GM18951 (cell line): ENCODE results near the gene PLG.
"Not testable (repeated sequence)": the region's sequence is repeated elsewhere in the genome, so short reads cannot be mapped to it uniquely, and the experiment has no call there.

ENCODE experiments used
- POLR2A ChIP-seq: IDR thresholded peaks from 4 replicates; pipeline ENCODE4 v1.6.1; 2011; ENCODE audit warnings: mild to moderate bottlenecking; ENCODE audit not compliant: insufficient read length, insufficient read depth; ENCODE audit errors: extremely low read depth
- in situ Hi-C: fragments of 300-500 bp; cut with MboI; formaldehyde crosslinking; loops from one replicate; pipeline ENCODE4 v1.12.0; 2022; ENCODE audit warnings: low sequenced_read_pairs, mixed read lengths, inconsistent platforms; ENCODE audit not compliant: unreplicated experiment

PLG gene

DNA sequence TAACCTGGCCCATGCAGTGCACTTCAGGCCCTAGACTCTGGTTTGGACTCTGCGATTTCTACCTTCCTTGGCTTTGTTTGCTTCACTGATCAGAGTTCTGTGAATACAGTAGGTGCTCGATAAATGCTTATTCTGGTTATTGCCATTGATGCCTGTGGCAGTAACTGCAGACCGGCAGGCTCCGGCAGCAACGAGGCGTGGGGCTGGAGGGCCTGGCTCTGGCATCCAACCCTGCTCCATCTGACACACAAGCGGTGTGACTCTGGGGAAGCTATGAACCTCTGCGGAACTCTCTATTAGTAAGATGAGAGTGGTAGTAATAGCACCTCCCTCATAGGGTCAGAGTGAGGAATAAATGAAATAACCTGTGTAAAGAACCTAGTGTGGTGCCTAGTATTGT lies 66.1 kb downstream of the PLG start:
- TF ChIP-seq POLR2A, result no peak
- in situ Hi-C loops, result no loop called here

DNA sequence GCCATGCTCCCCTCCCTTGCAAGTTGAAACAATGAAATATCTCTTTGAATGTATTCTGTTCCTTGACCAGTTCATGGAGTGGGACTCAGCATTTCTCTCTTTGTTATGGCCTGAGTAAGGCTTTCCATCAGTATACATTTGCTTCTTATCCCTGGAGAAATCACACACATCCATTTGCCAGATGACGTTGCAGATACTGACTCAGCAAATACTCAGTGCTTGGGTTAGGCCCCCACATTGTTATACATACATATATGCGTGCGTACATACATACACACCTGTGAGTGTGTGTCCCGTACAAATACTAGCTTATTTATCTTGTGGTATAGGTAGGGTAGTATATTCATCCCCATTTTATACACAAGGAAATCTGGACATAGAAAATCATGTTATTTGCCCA lies 72.4 kb downstream of the PLG start:
- in situ Hi-C loops, result no loop called here
- no peak for TF ChIP-seq POLR2A

DNA sequence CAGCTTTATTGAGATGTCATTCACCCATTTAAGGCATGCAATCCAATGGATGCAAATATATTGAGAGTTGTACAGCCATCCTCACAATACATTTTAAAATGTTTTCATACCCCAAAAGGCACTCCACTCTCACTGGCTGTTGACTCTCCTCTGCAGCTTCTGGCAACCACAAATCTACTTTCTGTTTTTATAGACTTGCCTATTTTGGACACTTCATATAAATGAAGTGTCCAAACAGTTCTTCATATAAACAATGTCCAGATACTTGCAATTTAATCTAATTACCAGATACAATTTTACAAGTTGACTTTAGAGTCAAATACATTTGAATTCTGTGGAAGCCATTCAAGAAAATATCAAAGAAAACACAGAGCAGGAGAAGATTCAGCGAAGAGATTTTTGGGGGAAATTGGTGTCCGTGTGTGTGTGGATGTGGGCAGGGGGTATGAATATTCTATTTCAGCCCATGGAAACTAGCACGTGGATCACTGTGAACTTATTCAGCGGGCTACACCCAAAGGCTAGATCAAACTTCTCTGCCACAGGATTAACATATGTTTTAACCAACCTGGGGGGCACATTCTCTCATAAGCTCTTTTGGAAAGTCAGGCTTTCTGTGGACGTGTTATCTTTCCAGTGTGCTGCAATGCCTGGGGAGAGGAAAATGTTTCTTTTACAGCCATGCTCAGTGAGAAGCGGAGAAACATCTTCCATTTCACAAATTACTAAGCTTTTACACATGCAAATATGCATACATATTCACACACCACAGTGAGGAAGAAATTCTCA lies 73.9 kb downstream of the PLG start:
- TF ChIP-seq POLR2A, result no peak
- in situ Hi-C loops, result no loop called here

DNA sequence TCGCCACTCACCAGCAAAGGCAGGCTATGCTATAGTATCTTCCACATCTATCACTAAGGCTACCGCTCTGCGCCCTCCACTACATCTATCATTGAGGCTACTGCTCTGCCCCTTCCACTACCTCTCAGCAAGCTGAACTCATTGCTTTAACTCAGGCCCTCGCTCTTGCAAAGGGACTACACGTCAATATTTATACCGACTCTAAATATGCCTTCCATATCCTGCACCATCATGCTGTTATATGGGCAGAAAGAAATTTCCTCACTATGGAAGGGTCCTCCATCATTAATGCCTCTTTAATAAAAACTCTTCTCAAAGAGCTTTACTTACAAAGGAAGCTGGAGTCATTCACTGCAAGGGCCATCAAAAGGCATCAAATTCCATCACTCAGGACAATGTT lies 77.1 kb downstream of the PLG start:
- in situ Hi-C loops, result not testable (repeated sequence)

DNA sequence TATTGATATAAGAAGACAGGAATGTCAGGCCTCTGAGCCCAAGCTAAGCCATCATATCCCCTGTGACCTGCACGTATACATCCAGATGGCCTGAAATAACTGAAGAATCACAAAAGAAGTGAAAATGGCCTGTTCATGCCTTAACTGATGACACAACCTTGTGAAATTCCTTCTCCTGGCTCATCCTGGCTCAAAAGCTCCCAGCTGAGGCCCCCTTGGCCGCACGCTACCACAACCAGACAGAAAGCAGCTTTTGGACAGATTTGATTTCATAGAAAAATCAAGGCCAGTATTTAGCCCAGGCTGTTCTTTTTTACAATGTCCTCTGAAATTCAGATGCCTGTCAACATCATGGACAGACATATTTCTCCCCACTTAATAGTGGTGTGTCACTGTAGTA lies 78.6 kb downstream of the PLG start:
- in situ Hi-C loops, result not testable (repeated sequence)

DNA sequence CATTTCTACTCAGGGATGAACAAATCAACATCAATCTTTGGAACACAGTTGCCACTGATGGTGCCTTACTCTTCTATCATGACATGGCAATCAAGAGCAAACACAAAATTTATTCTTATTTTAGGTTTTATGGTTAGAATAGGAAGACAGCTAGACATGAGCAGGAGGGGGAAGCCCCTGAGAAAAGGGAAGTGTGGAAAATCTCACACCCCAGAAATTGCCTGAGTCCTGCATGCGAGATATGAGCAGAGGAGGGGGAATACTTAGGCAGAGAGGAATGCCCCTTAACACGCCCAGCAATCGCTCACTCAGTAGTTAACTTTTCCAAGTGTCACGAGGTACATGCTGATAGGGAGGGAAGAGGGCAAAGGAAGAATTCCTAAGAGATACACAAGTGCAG lies 79.3 kb downstream of the PLG start:
- in situ Hi-C loops, result no loop called here

DNA sequence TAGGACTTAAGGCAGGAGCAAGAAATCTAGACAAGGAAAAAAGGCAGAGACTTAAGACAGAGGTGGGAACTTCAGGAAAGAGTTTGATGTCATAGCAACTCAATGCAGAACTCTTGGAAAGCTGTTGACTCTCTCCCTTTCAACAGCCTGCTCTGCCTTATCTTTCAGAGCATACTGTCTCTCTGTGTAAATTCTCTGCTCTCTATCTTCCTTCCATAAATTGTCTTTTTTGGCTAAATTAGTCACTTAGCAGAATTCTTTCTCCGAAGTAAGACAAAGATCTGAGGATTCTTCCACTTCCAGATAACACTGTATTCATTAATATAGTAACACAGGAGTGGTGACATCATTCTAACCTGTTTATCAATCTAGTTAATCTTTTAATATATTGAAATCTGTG lies 80.2 kb downstream of the PLG start:
- in situ Hi-C loops, result no loop called here
- TF ChIP-seq POLR2A, result no peak

More for the DNA sequence above, 79.3 kb downstream of the PLG start:
- TF ChIP-seq POLR2A, result no peak

DNA sequence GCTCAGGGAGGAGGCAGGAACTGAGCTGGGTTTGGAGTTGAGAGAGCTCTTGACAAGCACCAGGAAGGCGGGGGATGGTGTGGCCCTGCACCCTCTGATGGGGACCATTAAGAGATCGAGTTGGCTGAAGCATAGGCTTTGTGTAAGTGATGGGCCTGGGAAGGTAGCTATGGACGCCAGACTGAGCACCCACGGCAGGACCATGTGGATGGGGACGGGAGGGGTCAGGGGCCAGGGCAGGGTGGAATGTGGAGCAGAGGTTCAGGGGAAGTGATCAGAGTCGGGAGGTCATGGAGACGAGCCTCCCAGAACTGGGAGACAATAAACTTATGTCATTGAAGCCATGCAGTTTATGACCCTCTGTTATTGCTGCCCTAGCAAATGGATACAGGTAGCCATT lies 81.7 kb downstream of the PLG start:
- TF ChIP-seq POLR2A, result no peak
- in situ Hi-C loops, result no loop called here

DNA sequence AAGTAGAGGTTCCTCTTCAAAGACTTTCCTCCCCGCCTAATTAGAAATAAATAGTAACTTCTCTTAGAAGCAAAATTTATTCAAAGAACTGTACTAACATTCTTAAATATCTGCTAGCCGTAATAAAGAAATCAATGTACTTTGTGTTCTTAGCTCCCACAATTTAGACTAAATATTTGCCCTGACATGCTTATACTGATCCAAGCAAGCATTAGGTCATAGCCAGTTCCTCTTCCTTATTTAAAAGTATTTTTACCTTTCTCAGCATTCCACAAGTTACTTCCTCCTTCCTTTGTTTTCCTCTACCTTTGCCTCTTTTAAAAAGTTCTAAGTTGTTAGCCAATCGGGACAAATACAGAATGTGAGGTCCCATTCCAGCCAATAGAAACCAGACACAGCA lies 86.1 kb downstream of the PLG start:
- in situ Hi-C loops, result not testable (repeated sequence)

DNA sequence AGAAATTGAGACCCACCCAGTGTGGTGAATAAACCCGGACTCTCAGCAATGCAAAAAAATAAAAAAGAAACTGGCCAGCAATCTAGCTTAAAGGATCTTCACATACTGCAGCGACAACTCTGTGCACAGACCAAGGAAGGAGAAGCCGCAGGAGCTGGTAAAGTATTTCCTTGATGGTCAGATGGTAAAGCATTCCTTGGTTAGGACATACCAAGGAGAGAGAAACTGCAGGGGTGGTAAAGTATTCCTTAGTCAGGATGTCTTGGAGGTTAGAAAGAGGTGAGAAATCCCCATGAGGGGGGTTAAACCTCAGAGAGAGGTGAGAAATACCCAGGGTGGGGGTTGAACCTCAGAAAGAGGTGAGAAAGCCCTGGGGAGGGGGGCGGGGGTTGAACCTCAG lies 86.8 kb downstream of the PLG start:
- no peak for TF ChIP-seq POLR2A
- in situ Hi-C loops, result no loop called here

DNA sequence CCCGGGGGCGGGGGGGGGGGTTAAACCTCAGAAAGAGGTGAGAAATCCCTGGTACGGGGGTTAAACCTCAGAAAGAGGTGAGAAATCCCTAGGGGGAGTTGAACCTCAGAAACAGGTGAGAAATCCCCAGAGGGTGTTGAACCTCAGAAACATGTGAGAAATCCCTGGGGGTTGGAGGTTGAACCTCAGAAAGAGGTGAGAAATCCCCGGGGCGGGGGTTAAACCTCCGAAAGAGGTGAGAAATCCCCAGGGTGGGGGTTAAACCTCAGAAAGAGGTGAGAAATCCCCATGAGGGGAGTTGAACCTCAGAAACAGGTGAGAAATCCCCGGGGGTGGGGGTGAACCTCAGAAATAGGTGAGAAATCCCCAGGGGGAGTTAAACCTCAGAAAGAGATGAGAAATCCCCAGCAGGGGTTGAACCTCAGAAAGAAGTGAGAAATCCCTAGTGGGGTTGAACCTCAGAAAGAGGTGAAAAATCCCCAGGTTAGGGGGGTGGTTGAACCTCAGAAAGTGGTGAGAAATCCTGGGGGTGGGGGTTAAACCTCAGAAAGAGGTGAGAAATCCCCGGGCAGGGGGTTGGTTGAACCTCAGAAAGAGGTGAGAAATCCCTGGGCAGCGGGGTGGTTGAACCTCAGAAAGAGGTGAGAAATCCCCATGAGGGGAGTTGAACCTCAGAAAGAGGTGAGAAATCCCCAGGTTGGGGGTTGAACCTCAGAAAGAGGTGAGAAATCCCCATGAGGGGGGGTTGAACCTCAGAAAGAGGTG lies 87.4 kb downstream of the PLG start:
- TF ChIP-seq POLR2A, result no peak
- in situ Hi-C loops, result no loop called here

DNA sequence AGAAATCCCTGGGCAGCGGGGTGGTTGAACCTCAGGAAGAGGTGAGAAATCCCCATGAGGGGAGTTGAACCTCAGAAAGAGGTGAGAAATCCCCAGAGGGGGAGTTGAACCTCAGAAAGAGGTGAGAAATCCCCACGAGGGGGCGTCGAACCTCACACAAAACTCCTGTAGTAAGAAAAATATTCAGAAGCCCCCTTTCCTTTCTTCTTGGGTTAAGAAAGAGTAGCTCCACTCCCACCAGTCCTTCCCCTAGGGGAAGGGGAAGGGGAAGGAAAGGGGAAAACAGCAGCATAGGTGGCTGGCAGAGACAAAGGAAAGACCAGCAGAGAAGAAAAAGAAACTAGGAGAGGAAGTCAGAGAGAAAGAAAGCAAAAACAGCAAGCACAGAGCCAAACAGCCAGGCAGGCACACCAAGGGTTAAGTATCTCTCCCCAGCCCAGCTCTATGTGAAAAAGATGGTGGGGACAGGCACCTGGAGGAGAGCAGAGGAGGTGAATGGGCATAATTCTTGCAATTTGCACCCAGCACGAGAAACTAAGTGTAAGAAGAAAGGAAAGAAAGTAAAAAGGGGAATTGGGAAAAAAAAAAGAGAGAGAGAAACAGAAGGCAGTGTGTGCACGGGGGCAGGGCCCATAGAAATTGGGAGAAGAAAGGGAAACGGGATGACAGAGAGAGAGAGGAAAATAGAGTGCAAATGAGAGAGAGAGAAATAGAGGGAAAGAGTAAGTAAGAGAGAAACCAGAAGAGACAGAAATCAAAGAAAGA lies 88.2 kb downstream of the PLG start:
- no peak for TF ChIP-seq POLR2A
- in situ Hi-C loops, result no loop called here

DNA sequence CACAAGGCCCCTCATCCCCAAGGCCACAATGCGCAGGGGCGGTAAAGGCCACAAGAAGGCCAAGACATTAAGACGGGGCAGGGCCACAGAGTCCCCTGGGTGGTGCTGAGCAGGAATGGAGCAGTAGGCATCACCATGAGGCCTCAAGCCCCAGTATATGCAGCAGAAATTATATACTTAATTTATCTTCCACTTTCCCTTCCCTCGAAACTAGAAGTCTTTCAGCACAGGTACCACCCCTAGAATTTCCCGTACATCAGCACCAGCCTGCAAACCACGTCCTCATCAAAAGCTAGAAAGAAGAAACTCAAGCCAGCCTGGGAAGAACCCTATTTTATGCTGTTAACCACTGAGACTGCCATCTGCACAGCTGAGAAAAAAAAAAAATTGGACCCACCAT lies 89.4 kb downstream of the PLG start:
- TF ChIP-seq POLR2A, result no peak
- in situ Hi-C loops, result no loop called here

DNA sequence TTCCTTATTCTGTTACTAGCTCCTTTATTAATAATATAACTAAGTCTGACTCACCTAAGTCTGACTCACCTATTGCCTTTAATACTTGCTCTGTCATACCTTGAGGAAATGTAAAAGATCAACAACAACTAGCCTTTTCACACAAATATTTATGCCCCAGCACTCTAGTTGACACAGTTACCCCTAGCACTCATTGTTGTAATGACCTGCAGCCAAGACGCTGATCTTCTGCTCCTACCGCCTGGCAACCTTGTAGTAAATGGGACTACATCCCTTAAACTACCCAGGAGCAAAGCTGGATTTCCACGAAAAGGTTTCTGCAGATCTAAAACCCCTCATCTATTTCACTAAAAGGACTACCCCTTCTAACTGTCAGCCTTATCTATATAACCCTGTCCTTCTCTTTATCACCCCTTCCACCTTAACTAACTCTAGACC lies 90.0 kb downstream of the PLG start:
- TF ChIP-seq POLR2A, result no peak
- in situ Hi-C loops, result no loop called here

DNA sequence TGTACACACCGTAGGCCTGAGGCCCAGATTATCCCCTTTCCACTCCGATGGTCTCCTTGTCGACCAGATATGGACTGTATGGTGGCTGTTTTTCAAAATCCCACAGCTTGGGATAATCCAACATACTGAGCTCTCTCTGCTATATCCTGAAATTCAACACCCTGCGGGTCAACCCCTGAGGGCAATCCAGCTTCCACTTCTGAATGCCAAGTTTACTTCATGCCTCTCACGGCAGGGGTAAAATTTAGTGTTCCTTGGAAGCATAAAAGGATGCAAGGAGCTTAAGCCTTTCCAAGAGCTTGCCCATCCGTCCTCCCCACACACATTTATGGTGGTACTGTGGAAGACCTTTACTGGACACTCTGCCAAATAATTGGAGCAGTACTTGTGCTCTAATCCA lies 90.7 kb downstream of the PLG start:
- no peak for TF ChIP-seq POLR2A
- in situ Hi-C loops, result no loop called here
